RWPE2 (cell line): ENCODE data around the gene PHC3.

Experiments used
- ATAC-seq: fragments of 200-7000 bp; cut with Tn5 transposase; 3 replicates; pipeline ENCODE4 v1.9.1; 2021; ENCODE audit warnings: low read depth
- DNase-seq: peaks from one replicate; pipeline ENCODE4 v3.0.0-alpha.2; 2020; ENCODE audit warnings: low spot score
- H3K27ac ChIP-seq: fragments of 450-650 bp; 2 replicates; pipeline ENCODE4 v1.5.1; 2017; ENCODE audit warnings: mild to moderate bottlenecking; ENCODE audit not compliant: poor library complexity, severe bottlenecking
- H3K27me3 ChIP-seq: fragments of 250-450 bp; sonication (Bioruptor Pico); 2 replicates; pipeline ENCODE4 v1.5.1; 2021; ENCODE audit warnings: mild to moderate bottlenecking, moderate library complexity; ENCODE audit not compliant: insufficient read depth, poor library complexity, severe bottlenecking
- H3K36me3 ChIP-seq: fragments of 250-450 bp; sonication (Bioruptor Pico); 2 replicates; pipeline ENCODE4 v1.5.1; 2020; ENCODE audit warnings: low read depth, mild to moderate bottlenecking, moderate library complexity
- H3K4me1 ChIP-seq: fragments of 250-450 bp; sonication (Bioruptor Pico); 2 replicates; pipeline ENCODE4 v1.5.1; 2021; ENCODE audit warnings: mild to moderate bottlenecking, moderate library complexity; ENCODE audit not compliant: insufficient read depth, poor library complexity, severe bottlenecking
- H3K4me3 ChIP-seq: fragments of 250-450 bp; sonication (Bioruptor Pico); 2 replicates; pipeline ENCODE4 v1.5.1; 2021; ENCODE audit warnings: mild to moderate bottlenecking, moderate library complexity; ENCODE audit not compliant: severe bottlenecking
- H3K9me3 ChIP-seq: fragments of 250-450 bp; sonication (Bioruptor Pico); 2 replicates; pipeline ENCODE4 v1.5.1; 2021; ENCODE audit warnings: mild to moderate bottlenecking, moderate library complexity; ENCODE audit not compliant: severe bottlenecking
- CTCF ChIP-seq: fragments of 450-650 bp; IDR thresholded peaks from one replicate; pipeline ENCODE4 v1.5.1; 2017; ENCODE audit warnings: mild to moderate bottlenecking, moderate library complexity; ENCODE audit not compliant: poor library complexity, severe bottlenecking

Gene PHC3

GRCh38 chr3:170044271-170044670, 137.3 kb downstream of the PHC3 start:
- Histone ChIP-seq H3K9me3 (no peaks in the 10 kb centered on the region), H3K36me3 (no peaks in the 10 kb centered on the region), H3K4me3 (no peak overlapping the region), H3K4me1 (no peaks in the 10 kb centered on the region), H3K27ac (no peak overlapping the region), H3K27me3 (peaks cover 12% of the 10 kb centered on the region)
- no peak for TF ChIP-seq CTCF
- no peak for ATAC-seq
- no peak for DNase-seq

GRCh38 chr3:170043506-170043905, 138.0 kb downstream of the PHC3 start:
- no peak for TF ChIP-seq CTCF
- DNase-seq (no peak), ATAC-seq (no peak)
- no peak overlapping the region for H3K4me3 ChIP-seq
- H3K36me3 ChIP-seq, result no peaks in the 10 kb centered on the region
- no peak overlapping the region for H3K27ac ChIP-seq
- H3K9me3 ChIP-seq, result no peaks in the 10 kb centered on the region
- H3K27me3 ChIP-seq, result peaks cover 20% of the 10 kb centered on the region
- H3K4me1 ChIP-seq, result no peaks in the 10 kb centered on the region

GRCh38 chr3:170040418-170040817, 141.1 kb downstream of the PHC3 start:
- peaks cover 21% of the 10 kb centered on the region for H3K27me3 ChIP-seq
- no peak overlapping the region for H3K4me3 ChIP-seq
- H3K36me3 ChIP-seq, result no peaks in the 10 kb centered on the region
- H3K27ac ChIP-seq, result no peak overlapping the region
- DNase-seq (no peak), ATAC-seq (no peak)
- TF ChIP-seq CTCF, result no peak
- H3K4me1 ChIP-seq, result no peaks in the 10 kb centered on the region
- H3K9me3 ChIP-seq, result no peaks in the 10 kb centered on the region

GRCh38 chr3:170038434-170039110, 143.0 kb downstream of the PHC3 start:
- H3K4me1 ChIP-seq, result no peaks in the 10 kb centered on the region
- peak; percentile 24; the same call in 2 of the 3 replicates for ATAC-seq
- peak overlapping the region; percentile 48 for H3K4me3 ChIP-seq
- H3K9me3 ChIP-seq, result no peaks in the 10 kb centered on the region
- no peak for TF ChIP-seq CTCF
- peaks cover 21% of the 10 kb centered on the region for H3K27me3 ChIP-seq
- no peak overlapping the region for H3K27ac ChIP-seq
- no peak for DNase-seq
- H3K36me3 ChIP-seq, result no peaks in the 10 kb centered on the region
